GM18517 (cell line): Measurements from ENCODE around the gene CASP5.
"Not testable (repeated sequence)": the region's sequence is repeated elsewhere in the genome, so short reads cannot be mapped to it uniquely, and the experiment has no call there.

Experiments used
- ATAC-seq: cut with Tn5 transposase; IDR thresholded peaks from one replicate; pipeline ENCODE4 v1.9.1; 2021; ENCODE audit warnings: mild to moderate bottlenecking, moderate library complexity; ENCODE audit not compliant: unreplicated experiment

Gene CASP5

DNA sequence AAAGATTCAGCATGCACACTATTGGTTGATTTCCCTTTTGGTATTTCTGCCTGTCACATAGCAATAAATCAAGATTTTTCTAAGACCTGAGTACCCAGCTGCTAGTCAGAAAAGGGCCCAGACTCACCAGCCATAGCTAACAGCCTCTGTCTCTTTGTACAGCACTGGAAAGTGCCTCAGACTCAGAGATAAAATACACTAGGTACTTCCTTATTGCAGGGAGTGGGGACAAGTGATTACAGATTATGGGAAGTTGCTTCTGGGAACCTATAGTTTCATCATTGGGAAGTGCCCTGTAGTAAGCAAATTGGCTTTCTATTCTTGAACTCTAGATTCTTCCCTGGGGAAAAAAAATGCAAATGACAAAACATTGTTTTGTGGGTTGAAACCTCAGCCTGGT, at the start of gene CASP5:
TSS of gene CASP5 (minus strand) at position 166 of the 400 bp plus-strand sequence. CDS start at position 134, 32 bp downstream.
- no peak for ATAC-seq

DNA sequence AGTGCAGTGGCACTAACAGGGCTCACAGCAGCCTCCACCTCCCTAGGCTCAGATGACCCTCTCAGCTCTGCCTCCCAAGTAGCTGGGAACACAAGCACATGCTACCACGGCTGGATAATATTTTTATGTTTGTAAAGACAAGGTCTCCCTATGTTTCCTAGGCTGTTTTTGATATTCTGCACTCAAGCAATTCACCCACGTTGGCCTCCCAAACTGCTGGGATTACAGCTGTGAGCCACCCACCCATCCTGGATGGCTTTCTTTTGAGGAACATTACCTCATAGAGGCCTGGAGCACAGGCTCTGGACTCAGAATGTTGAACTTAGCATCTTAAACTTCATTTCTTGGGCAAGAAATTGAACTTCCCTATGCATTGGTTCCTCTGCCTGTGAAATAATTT, 49.1 kb upstream of the CASP5 start:
- ATAC-seq: not testable (repeated sequence)

DNA sequence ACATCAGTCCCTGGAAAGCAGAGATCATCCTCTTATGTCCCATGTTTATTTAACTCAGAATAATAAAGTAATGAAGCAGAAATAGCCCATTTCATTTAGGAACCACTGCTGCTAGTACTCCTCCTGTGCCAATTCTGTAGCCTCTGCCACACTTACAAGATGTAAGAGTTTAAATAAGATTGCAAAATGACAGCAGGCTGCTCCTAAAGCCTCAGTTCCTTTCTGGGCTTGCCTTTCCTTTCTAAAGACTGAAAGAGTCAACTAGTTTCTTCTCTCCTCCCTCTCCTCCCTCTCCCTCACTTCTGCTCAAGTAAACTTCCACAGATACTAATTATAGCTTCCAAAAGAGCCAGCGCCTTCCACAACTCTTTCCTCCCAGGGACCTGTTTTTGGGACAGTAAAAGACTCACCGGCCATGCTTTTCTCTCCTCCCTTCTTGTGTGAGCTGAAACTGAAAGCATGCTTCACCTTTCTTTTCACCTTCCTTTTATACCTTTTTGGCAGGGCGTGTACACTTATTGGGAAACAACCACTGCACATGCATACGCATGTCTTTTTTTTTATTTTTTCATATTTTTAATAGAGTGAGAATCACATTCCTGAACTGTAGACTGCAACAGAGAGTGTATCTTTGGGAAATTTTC, 48.2 kb upstream of the CASP5 start:
- no peak for ATAC-seq

DNA sequence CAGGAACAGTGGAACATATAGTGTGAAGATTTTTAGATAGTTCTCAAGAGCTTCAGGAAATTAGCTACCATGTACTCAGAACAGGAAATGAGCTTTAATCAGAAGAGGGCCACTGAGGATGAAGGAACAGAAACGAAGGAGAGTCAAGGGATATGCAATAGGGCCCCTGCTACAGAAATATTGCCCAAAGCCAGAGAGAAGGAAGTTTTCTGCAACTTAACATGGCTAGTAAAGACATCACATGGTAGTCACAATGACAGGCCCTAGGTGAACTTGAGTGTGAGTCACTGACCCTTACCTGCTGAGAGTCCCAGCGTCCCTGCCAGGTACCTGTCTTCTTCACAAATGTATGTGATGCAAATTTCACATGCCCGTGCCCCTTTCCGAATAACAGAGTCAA, 47.3 kb upstream of the CASP5 start:
- ATAC-seq: no peak

DNA sequence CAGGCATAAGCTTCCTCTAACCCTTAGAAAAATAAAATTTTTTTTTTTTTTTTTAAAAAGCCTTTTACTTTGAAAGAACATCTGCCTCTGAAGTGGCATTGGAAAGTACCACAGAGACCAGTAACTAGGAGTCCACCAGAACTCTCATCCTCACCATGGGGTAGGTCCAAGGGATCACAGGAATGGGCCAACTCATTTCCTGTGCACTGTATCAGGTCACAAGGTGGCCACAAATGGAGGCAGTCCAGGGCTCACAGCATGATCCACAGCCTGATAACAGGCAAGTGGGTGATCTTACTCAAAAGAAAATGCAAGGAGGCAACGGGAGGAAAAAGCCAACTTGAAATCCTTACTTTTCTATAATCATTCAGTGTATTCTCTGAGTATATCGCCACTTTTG, 46.8 kb upstream of the CASP5 start:
- ATAC-seq: not testable (repeated sequence)

DNA sequence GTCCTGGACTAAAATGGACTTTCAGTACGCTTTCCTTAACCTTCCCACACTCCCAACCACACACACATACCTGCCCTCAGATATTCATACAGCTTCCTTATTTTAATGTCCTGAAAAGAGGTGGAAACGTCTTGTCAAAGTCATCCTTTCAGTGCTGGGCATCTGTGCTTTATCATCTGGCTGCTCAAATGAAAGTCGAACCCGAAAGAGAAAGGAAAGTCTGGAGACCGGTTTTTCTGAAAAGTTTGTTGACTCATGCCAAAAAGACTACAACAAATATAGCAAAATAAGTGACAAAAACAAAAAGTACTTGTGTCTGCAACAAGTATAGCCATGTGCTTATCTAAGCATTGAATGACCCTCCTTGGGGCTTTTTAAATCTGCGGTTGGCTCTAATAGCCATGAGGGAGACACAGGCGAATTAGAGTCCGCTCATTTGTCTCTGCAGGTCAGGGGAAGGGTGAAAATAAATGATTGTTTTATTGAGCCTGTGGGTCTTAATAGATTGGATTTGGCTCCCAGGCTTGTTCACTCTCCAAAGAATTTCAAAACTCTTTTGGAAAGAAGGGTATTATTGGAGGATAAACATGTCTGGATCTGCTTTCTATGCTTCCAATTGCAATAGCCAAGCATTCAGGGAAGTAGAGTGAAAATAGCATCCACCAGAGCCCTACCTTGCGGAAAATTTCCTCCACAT, 40.4 kb upstream of the CASP5 start:
- not testable (repeated sequence) for ATAC-seq

DNA sequence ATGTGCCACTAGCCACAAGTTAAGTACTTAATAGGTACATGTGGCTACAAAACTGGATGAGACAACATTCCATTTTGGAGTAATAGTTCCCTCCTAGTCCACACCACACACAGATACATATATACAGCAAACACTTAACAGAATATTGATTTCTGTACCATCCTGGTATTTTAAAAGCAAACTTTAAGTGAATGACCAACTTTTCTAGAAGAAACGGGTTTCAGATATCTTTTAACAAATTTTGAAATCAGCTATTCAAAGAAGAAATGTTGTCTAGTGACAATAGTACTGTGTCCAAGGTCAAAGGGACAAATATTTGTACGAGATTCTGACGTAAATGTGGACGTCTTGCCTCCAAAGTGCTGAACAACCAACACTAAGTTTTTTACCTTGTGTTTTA, 34.5 kb upstream of the CASP5 start:
- ATAC-seq: no peak

DNA sequence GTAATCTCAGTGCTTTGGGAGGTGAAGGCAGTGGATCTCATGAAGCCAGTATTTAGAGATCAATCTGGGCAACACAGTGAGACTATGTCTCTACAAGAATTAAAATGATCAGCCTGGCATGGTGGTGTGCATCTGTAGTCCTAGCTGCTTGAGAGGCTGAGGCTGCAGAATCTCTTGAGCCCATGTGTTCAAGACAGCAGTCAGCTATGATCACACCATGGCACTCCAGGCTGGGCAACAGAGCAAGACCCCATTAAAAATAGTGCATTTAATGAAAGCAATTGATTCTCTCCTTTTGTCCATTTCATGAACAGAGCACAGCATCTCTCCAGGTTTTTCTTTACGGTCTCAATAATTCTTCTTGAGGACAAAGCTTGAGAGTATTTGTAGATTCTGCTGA, 33.5 kb upstream of the CASP5 start:
- no peak for ATAC-seq

DNA sequence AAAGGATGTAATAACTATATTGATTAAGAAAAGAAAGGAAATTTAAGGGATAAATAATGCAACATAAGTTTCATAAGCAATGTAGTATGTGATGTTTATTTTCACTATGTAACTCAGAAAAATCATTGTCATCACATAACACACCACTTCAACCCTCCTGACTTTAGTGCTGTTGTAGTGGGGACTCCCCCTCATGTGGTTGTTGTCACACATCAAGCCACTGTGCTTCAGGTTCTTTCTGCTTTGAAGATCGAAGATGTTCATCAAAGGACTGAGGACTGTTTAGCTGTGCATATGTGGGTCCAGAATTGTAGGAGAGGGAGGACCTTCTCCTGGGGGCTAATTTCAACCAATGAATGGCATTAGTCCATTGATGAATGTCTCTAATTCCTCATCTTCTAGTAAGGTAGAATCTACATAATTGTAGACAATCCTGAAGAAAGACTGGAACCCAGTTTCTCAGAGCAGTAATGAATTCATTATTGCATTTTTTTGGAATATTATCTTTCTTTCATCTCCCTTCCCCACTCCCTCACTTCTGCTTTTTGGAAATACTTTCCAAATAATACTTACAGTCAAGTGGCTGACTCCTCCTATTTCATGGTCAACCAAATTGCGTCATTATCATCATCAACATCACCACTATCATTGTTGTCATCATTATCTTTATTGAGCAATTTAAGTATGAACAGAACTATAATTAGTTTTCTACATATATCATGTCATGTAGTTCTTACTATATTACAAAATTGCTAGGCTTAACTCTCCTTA, 31.9 kb upstream of the CASP5 start:
- no peak for ATAC-seq

DNA sequence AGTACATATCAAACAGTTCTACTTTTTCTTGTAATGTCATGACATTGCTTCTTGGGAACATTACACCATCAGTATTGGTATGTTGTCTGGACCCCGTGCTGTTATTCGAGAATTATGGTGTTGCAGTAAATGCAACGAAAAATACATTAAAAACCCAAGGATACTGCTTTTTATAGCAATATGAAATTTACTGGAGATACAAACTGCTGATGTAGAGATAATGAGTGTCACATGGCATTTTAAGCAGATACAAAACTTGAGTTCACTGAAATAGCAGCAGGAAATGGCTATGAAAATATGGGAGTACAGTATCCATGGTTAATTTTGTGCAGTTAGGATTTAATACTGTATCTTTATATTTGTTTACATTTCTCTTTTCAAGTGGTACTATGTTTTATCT, 29.5 kb upstream of the CASP5 start:
- ATAC-seq: no peak

DNA sequence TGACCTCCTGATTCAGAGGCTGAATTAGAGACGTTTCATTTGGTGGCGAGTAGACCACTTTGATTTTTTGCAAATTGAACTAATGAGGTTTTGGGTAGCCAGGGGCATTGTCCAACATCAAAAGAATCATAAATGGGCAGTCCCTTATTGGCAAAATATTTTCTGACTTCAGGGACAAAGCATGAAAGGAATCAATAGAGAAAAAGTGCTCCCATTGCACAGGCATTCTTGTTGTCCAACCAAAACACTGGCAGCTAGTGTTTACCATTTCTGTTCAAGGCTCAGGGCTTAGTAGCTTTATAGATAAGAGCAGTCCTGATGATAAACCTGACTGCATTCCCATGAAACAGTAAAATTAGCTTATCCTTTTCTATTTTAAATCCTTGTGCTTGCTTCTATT, 28.6 kb upstream of the CASP5 start:
- no peak for ATAC-seq

DNA sequence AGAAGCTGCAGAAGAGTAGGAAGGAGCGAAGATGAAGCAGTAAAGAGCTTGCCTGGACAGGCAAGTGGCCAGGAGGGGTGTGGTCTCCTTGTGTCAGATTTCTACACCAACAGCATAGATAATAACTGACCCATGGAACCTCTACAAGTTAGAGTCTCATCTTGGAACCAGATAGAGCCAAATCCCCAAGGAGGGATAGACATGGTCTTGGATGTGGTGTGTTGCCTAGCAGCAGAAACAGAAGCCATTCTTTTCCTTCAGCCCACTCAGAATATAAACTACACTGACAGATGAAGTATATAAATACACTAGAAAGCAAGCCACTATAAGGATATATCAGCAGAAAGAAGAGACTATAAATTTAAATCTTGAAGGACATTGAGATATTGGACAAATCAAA, 26.5 kb upstream of the CASP5 start:
- ATAC-seq: no peak

DNA sequence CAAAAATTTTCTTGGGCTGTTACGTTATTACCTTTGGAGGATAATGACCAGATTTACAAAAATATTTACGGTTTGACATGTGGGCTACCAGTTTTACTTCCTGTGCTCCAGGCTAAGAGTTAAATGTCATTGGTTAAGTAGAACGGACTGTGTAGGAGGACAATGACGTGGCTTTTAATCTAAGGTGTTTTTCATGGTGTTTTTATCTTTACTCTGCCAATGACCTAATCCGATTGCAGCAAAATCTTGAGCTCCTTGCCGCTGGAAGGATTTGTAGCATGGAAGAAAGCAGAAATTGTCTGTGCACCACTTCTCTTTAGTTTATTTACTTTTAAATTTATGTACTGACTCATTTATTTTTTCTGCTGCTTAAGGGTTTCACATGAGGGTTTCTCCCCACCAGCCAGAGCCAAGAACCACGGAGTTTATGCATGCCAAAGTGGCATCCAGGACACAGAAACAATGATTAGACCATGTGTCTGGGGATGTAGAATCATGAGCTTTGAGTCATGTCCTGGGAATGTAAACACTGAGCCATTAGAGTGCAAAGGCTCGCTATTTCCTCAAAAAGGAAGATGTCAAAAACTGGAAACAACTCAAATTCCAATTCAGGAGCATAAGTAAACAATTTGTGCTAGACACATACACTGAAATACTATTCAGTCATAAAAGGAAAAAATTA, 24.1 kb upstream of the CASP5 start:
- no peak for ATAC-seq

DNA sequence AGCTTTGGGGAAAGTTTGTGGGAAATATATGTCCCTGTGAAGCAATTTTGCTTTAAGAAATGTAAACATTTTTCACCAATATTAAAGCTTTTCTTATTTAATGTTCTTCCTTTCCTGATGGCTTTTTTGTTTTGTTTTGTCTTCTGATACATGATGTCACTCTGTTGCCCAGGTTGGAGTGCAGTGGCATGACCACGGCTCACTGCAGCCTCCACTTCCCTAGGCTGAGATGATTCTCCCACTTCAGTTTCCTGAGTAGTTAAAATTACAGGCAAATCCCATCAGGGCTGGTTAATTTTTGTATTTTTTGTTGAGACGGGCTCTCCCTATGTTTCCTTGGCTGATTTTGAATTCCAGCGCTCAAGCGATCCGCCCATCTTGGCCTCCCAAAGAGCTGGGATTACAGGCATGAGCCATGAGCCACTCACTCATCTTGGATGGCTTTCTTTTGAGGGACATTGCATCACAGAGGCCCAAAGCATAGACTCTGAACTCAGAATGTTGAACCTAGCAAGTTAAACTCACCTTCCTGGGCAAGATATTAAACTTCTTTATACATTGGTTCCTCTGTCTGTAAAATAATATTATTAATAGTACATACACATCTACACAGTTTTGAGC, 22.8 kb upstream of the CASP5 start:
- ATAC-seq: no peak

DNA sequence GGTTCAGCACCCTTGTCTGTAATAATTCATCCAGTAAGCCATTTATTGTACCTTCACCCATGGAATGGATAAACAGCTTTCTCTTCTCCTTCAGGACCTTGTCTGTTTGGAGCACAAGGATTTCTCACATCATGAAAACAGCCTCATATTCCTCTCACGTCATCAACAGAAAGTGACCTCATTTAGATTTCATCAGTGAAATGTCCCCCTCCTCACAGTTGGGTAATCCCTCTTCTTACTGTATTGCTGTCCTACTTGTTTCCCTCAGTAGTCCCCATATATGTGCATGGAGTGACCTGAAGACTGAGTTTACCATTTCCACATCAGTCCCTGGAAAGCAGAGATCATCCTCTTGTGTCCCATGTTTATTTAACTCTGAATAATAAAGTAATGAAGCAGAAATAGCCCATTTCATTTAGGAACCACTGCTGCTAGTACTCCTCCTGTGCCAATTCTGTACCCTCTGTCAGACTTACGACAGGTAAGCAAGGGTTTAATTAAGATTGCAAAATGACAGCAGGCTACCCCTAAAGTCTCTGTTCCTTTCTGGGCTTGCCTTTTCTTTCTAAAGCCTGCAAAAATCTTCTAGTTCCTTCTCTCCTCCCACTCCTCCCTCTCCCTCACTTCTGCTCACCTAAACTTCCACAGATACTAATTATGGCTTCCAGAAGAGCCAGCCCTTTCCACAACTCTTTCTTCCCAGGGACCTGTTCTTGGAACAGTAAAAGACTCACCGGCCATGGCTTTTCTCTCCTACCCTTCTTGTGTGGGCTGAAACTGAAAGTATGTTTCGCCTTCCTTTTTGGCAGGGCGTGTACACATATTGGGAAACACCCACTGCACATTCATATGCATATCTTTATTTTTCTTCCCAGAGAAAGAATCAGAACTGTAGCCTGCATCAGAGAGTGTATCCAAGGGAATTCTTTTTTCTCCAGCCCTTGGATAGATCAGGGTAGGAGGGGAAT, 21.9 kb upstream of the CASP5 start, which contains the start of gene CARD16:
TSS of gene CARD16 (minus strand) at position 779 of the 968 bp plus-strand sequence. CDS start at position 741, 38 bp downstream.
- ATAC-seq: peak; percentile 99

DNA sequence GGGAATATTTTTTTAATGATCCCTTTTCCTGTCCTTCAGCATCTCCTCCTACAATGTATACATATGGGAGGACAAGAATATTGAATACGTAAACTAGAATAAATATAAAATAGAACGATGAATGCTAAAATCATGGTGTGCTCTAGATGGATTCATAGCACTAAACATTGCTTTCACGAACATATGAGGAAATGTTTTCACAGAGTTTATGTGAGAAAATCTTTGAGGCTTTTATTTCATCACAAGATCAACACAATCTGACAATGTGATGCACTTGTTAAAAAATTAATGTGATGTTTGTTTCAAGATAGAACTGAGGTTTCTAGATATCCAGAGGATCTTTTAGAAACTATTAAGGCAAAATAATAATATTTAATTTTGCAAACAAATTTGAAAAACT, 19.2 kb upstream of the CASP5 start:
- no peak for ATAC-seq

DNA sequence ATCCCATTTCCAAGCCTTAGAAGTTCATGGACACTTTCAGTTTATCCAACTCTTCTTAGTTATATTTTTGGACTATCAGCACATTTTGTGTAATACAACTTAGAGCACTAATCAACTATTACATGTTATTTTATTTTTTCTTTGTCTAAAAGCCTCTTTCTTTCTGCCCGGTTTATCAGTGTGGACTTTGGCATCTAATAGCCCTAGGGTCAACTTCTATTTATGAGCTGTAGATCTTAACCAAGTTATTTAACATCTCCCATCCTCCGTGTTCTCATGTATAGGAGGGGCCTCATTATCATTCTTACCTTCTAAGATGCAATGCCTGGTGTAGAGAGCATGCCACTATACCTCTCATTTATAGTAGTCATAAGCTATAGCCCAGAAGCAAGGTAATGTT, 17.7 kb upstream of the CASP5 start:
- no peak for ATAC-seq

DNA sequence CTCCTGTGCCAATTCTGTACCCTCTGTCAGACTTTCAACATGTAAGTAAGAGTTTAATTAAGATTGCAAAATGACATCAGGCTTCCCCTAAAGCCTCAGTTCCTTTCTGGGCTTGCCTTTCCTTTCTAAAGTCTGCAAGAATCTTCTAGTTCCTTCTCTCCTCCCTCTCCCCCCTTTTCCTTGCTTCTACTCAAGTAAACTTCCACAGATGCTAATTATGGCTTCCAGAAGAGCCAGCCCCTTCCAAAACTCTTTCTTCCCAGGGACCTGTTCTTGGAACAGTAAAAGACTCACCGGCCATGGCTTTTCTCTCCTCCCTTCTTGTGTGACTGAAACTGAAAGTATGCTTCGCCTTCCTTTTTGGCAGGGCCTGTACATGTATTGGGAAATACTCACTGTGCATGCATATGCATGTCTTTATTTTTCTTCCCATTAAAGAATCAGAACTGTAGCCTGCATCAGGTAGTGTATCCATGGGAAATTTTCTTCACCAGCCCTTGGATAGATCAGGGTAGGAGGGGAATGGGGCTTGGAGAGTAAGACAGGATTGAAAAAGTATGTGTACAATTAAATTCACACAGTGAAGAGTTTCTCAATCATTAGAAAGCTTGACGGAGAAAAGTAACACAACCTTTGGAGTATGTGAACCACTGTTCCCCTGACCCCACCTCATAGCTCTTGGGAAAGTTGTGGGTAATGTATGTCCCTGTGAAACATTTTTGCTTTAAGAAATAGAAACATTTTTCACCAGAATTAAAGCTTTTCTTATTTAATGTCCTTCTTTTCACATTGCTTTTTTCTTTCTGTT, 12.0 kb upstream of the CASP5 start, which contains the start of gene CASP1:
TSS of gene CASP1 (minus strand) at position 332 of the 808 bp plus-strand sequence. CDS start at position 301, 31 bp downstream.
- ATAC-seq: peak; percentile 95

DNA sequence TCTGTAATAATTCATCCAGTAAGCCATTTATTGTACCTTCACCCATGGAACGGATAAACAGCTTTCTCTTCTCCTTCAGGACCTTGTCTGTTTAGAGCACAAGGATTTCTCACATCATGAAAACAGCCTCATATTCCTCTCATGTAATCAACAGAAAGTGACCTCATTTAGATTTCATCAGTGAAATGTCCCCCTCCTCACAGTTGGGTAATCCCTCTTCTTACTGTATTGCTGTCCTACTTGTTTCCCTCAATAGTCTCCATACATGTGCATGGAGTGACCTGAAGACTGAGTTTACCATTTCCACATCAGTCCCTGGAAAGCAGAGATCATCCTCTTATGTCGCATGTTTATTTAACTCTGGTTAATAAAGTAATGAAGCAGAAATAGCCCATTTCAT, 11.4 kb upstream of the CASP5 start:
- ATAC-seq: peak; percentile 2
